Small intestine (tissue), 7 donors: ENCODE measurements around the gene GCH1. TPM values are rescaled to one million over a fixed set of nuclear protein-coding genes. Genes with fewer than 3 reads are reported as not detected.
"Not testable (repeated sequence)": the region's sequence is repeated elsewhere in the genome, so short reads cannot be mapped to it uniquely, and the experiment has no call there.

Experiments
- DNase-seq, 2 donors: peaks; one replicate each; pipeline versions ENCODE4 v3.0.0 to v3.0.0-alpha.2; 2013
- FAIRE-seq: peaks from 2 replicates; lab custom pipeline; 2012; peaks lifted over from hg19 to GRCh38; lab: Jason Lieb, UNC
- H3K27ac ChIP-seq, 3 donors: one replicate each; pipeline ENCODE4 v1.5.1; 2013; ENCODE audit warnings: low read length in 2 of 3, mild to moderate bottlenecking in 2 of 3, control low read depth in 1 of 3, inconsistent platforms in 1 of 3, low read depth in 1 of 3, moderate library complexity in 1 of 3
- H3K27me3 ChIP-seq, 3 donors: one replicate each; pipeline ENCODE4 v1.6.1; 2013; ENCODE audit warnings: low read length in 3 of 3, inconsistent platforms in 1 of 3; ENCODE audit not compliant: control insufficient read depth in 3 of 3, insufficient read depth in 3 of 3
- H3K36me3 ChIP-seq, 3 donors: one replicate each; pipeline ENCODE4 v1.6.1; 2013; ENCODE audit warnings: low read length in 3 of 3, inconsistent platforms in 1 of 3, low read depth in 1 of 3, mild to moderate bottlenecking in 1 of 3, moderate library complexity in 1 of 3; ENCODE audit not compliant: control insufficient read depth in 3 of 3, insufficient read depth in 2 of 3
- H3K4me1 ChIP-seq, 3 donors: one replicate each; pipeline ENCODE4 v1.6.1; 2013; ENCODE audit warnings: low read length in 2 of 3, inconsistent platforms in 1 of 3, low read depth in 1 of 3, mild to moderate bottlenecking in 1 of 3, moderate library complexity in 1 of 3; ENCODE audit not compliant: control insufficient read depth in 3 of 3, insufficient read depth in 2 of 3
- H3K4me3 ChIP-seq, 3 donors: one replicate each; pipeline ENCODE4 v1.5.1; 2013; ENCODE audit warnings: low read length in 3 of 3, control low read depth in 1 of 3, inconsistent platforms in 1 of 3, low read depth in 1 of 3, mild to moderate bottlenecking in 1 of 3, moderate library complexity in 1 of 3
- H3K9me3 ChIP-seq, 2 donors: one replicate each; pipeline ENCODE4 v1.6.1; 2013; ENCODE audit warnings: low read depth in 1 of 2, low read length in 1 of 2; ENCODE audit not compliant: control insufficient read depth in 2 of 2, insufficient read depth in 1 of 2
- WGBS, 3 donors: extraction: QIAGEN DNeasy Blood & Tissue Kit; methylation state at CpG; one replicate each; pipeline ENCODE4 v1.1.7; 2013; 5-methylcytosine and 5-hydroxymethylcytosine counted together
- polyA plus RNA-seq, 4 donors: library from polyadenylated mRNA; stranded (reverse) in 3 of 4; unstranded in 1 of 4; fragments of 200-250 nt in 3 of 4; fragments of 120-200 nt in 1 of 4; gene quantifications; one replicate each; pipeline versions ENCODE4 v1.2.1 to v1.2.3, GENCODE V29; 2013
- donor health status: healthy with polysubstance abuse.
- donor health status: control.
- donor health status: control.
- donor health status: Bipolar disorder and iron deficiency.
- donor health status: healthy.

GCH1 gene
- polyA plus RNA-seq, 4 donors = 15.0 to 47.4 (median 37.6) TPM

DNA sequence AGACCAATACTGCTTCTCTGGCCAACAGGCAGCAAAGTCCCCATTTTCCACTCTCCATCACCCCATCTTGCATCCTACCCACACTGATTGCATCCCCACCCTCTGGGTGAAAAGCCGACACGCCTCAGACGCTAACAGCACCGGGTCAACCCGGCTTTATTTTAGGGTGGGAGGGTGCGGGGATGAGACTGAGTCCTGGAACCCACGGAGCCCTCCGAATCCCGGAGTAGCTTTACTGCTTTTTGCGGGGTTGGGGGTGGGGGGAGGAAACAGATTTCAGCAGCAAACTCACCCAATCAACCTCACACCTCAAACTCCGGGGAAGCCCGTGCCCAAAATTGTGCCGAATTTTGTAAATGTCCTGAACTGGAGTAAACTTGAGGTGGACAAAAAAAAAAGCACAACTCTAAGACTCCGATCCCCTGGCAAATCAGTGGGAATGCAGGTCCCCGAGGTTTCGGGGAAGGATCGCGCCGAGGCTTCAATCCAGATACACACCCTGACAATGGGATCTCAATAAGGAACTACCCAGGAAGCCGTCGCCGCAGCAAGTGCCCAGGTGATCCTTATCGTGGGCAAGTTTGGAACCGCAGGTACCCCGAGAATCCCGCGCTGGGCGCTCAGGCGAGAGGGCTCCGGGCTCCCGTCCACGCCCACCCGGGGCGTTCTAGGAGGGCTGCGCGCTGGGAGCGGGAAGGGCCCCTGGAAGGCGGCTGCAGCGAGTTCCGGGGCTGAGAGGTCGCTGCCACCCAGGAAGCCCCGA lies 1.1 kb downstream of the GCH1 start:
- peaks cover 0 to 7% (median 0%) of the 10 kb centered on the region in 3 donors for H3K4me1 ChIP-seq
- peak overlapping the region; percentile 89 to 100 (median 97) for H3K27ac ChIP-seq
- FAIRE-seq (no peak), DNase-seq (no peak)
- 0 to 1% (median 1%) methylated on average over 36 to 42 of the region's 42 CpGs for WGBS, 3 donors
- no peaks in the 10 kb centered on the region for H3K27me3 ChIP-seq
- H3K4me3 ChIP-seq = peak overlapping the region; percentile 86 to 92 (median 87)
- no peaks in the 10 kb centered on the region for H3K9me3 ChIP-seq
- peaks cover 0 to 5% (median 0%) of the 10 kb centered on the region in 3 donors for H3K36me3 ChIP-seq

DNA sequence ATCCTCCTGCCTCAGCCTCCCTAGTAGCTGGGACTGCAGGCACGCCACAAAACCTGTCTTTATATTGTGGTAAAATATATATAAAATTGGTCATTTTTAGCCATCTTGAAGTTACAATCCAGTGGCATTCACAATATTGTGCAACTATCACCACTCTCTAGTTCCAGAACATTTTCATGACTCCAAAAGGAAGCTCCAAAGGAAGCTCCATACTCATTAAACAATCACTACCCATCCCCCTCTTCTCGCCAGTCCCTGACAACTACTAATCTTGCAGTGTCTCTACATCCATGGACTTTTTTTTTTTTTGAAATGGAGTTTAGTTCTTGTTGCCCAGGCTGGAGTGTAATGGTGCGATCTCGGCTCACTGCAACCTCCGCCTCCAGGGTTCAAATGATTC lies 3.1 kb downstream of the GCH1 start:
- Histone ChIP-seq H3K36me3 (peaks cover 0 to 5% (median 0%) of the 10 kb centered on the region in 3 donors), H3K27ac (no peak overlapping the region), H3K4me3 (no peak overlapping the region), H3K27me3 (no peaks in the 10 kb centered on the region), H3K9me3 (no peaks in the 10 kb centered on the region), H3K4me1 (peaks cover 0 to 7% (median 0%) of the 10 kb centered on the region in 3 donors)
- FAIRE-seq (no peak), DNase-seq (no peak)
- WGBS, 3 donors = 95 to 99% (median 96%) methylated on average over 5 of the region's 5 CpGs

DNA sequence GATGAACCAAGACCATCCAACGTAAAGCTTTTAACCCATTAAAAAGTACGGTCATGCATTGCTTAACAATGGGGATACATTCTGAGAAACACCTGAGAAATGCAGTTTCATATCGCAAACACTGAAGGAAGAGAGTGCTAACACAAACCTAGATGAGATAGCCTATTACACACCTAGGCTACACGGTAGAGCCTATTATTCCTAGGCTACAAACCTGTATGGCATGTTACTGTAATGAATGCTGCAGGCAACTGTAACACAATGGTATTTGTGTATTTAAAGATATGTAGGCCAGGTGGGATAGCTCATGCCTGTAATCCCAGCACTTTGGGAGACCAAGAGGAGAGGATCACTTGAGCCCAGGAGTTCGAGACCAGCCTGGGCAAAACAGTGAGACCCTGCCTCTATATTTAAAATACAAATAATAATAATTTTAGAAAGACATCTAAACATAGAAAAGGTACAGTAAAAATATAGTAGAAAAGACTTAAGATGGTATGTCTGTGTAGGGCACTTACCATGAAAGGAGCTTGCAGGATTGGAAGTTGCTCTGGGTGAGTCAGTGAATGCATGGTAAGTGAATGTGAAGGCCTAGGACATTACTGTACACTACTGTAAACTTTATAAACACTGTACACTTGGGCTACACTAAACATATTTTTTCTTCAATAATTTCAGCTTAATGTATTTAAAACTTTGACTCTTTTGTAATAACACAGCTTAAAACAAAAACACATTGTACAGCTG lies 4.6 kb downstream of the GCH1 start:
- not testable (repeated sequence) for H3K27me3 ChIP-seq, H3K4me1 ChIP-seq, H3K36me3 ChIP-seq, H3K4me3 ChIP-seq, H3K27ac ChIP-seq, H3K9me3 ChIP-seq, DNase-seq, FAIRE-seq
- 90 to 95% (median 91%) methylated on average over 5 of the region's 5 CpGs for WGBS, 3 donors

DNA sequence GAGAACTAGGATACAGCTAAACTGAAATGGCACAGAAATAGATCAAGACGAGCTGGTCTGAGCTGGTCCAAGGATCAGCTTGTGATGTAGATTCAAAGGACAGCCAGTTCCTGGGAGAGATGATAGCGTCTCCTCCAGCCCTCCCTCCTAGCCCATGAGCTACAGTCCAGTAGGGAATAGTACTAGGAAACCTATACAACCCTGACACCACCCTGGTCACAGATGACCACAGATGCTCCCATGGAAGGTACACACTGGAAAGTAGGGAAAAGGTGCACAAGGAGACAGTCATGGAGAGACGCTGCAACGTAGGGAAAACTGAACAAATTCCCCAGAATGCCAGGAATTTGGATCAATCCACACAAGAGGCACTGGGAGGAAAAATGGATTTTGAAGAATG lies 6.9 kb downstream of the GCH1 start:
- 81 to 83% (median 82%) methylated on average over 4 of the region's 4 CpGs for WGBS, 3 donors
- FAIRE-seq (no peak), DNase-seq (no peak)
- H3K9me3 ChIP-seq = no peaks in the 10 kb centered on the region
- no peak overlapping the region for H3K4me3 ChIP-seq
- H3K27ac ChIP-seq = no peak overlapping the region
- no peaks in the 10 kb centered on the region for H3K4me1 ChIP-seq
- peaks cover 0 to 5% (median 0%) of the 10 kb centered on the region in 3 donors for H3K36me3 ChIP-seq
- no peaks in the 10 kb centered on the region for H3K27me3 ChIP-seq

DNA sequence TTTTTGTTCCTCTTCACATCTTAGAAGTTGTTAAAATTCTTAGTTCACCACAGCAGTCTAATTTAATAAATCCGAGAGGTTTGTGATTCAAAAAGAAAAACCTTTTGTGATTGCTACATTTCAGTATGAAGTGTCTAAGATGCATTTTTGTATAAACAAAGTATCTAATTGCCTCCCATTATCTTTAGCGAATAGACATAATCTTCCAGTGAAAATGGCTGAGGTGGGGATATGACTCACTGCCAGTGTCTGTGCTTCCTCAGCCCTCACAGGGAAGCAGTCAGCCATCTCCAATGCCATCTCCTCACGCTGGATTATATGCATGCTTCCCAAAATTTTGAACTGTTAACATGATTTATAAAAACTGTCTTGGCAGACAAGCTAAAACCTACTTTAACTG lies 7.6 kb downstream of the GCH1 start:
- no peak overlapping the region for H3K4me3 ChIP-seq
- 58 to 72% (median 66%) methylated on average over 3 of the region's 3 CpGs for WGBS, 3 donors
- FAIRE-seq = no peak

DNA sequence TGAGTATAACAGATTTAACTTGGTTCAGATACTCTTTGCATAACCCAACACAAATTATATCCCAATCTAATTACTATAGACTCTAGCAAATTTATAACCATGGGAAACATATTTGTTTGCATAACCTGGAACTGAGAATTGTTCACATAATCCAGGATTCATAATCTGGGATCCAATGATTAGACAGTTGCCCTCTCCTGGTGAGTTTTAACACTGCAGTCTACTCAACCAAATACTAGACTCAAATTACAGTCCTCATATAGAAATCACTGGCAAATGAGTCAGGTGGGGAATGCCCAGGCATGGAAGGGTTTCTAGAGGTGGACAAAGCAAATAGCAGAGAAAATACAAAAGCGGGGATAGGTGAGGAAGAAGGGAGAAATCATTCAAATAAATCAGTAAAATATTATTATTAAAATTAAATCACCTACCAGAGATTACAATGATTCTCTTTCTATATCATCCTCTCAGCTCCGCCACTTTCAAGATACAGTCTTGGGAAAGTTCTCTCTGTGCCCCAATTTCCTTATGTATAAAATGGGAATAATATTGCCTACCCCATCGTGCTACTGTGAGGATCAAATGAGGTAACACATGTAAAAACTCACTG lies 9.4 kb downstream of the GCH1 start:
- Histone ChIP-seq H3K27ac (no peak overlapping the region), H3K27me3 (no peaks in the 10 kb centered on the region), H3K36me3 (no peaks in the 10 kb centered on the region), H3K4me3 (no peak overlapping the region), H3K4me1 (peaks cover 0 to under 1% (median 0%) of the 10 kb centered on the region in 3 donors), H3K9me3 (no peaks in the 10 kb centered on the region)
- DNase-seq = peak; percentile 65 to 69
- 74 to 79% (median 74%) methylated on average over 3 of the region's 3 CpGs for WGBS, 3 donors
- no peak for FAIRE-seq

More for the DNA sequence above, 7.6 kb downstream of the GCH1 start:
- no peaks in the 10 kb centered on the region for H3K4me1 ChIP-seq
- H3K9me3 ChIP-seq = no peaks in the 10 kb centered on the region
- peaks cover 0 to 5% (median 0%) of the 10 kb centered on the region in 3 donors for H3K36me3 ChIP-seq
- H3K27ac ChIP-seq = no peak overlapping the region
- DNase-seq = no peak
- no peaks in the 10 kb centered on the region for H3K27me3 ChIP-seq

DNA sequence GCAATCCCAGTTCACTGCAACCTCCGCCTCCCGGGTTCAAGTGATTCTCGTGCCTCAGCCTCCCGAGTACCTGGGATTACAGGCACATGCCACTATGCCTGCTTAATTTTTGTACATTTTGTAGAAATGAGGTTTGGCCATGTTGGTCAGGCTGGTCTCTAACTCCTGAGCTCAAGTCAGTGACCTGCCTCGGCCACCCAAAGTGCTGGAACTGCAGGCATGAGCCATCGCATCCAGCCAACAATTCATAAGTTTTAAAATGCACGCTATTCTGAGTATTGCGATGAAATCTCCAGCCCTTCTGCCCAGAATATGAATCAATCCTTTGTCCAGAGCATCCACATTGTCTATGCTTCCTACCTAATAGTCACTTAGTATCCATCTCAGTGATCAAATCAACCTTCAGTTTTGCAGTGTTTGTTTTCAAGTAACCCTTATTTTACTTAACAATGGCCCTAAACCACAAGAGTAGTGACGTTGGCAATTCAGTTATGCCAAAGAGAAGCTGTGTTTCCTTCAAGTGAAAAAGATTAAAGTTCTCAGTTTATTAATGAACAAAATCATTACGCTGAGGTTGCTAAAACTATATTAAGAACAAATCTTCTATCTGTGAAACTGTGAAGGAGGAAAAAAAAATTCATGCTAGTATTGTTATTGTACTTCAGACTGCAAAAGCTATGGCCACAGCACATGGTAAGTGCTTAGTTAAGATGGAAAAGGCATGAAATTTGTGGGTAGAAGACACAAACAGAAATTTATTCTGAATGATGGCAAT lies 11.0 kb downstream of the GCH1 start:
- no peak for FAIRE-seq

DNA sequence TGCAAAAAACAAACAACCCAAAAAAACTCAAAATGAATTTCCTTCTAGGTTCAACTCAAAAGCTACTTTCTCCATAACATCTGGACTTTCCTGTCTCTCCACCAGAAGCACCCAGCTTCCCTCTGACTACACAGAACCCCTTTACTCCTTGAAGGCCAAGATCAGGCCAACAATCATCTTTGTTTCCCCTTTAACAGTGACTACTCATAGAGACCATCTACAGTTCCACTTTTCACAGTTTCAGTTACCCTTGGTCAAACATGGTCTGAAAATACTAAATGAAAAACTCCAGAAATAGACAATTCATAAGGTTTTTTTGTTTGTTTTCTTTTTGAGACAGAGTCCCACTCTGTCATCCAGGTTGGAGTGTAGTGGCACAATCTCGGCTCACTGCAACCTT lies 11.8 kb downstream of the GCH1 start:
- no peak overlapping the region for H3K27ac ChIP-seq
- H3K4me1 ChIP-seq = peaks cover 0 to 3% (median 0%) of the 10 kb centered on the region in 3 donors
- no peaks in the 10 kb centered on the region for H3K36me3 ChIP-seq
- DNase-seq = no peak
- H3K27me3 ChIP-seq = no peaks in the 10 kb centered on the region
- H3K4me3 ChIP-seq = no peak overlapping the region
- no peak for FAIRE-seq
- no peaks in the 10 kb centered on the region for H3K9me3 ChIP-seq
- WGBS, 3 donors = 95 to 98% (median 97%) methylated on average over 1 of the region's 1 CpG

More for the DNA sequence above, 11.0 kb downstream of the GCH1 start:
- Histone ChIP-seq H3K9me3 (no peaks in the 10 kb centered on the region), H3K27me3 (no peaks in the 10 kb centered on the region), H3K36me3 (no peaks in the 10 kb centered on the region), H3K27ac (no peak overlapping the region), H3K4me1 (peaks cover 0 to 3% (median 0%) of the 10 kb centered on the region in 3 donors), H3K4me3 (no peak overlapping the region)
- DNase-seq = no peak
- WGBS, 3 donors = 91 to 92% (median 92%) methylated on average over 10 of the region's 10 CpGs
